GM12875 (cell line): ENCODE data around the gene FOS.

Source experiments
- H3K4me3 ChIP-seq: one replicate; pipeline ENCODE4 v1.5.1; 2011; ENCODE audit warnings: low read depth, low read length, control low read depth
- TF ChIP-seq, protein P1 (sequence below): IDR thresholded peaks from 2 replicates; pipeline ENCODE4 v1.5.1; 2011; ENCODE audit warnings: low read depth, mild to moderate bottlenecking, control low read depth, inconsistent platforms, low read length, moderate library complexity, borderline replicate concordance; ENCODE audit not compliant: insufficient read depth

FOS gene

GRCh38 chr14:75315144-75315543 lies 36.5 kb downstream of the FOS start:
- TF ChIP-seq, protein P1, sequence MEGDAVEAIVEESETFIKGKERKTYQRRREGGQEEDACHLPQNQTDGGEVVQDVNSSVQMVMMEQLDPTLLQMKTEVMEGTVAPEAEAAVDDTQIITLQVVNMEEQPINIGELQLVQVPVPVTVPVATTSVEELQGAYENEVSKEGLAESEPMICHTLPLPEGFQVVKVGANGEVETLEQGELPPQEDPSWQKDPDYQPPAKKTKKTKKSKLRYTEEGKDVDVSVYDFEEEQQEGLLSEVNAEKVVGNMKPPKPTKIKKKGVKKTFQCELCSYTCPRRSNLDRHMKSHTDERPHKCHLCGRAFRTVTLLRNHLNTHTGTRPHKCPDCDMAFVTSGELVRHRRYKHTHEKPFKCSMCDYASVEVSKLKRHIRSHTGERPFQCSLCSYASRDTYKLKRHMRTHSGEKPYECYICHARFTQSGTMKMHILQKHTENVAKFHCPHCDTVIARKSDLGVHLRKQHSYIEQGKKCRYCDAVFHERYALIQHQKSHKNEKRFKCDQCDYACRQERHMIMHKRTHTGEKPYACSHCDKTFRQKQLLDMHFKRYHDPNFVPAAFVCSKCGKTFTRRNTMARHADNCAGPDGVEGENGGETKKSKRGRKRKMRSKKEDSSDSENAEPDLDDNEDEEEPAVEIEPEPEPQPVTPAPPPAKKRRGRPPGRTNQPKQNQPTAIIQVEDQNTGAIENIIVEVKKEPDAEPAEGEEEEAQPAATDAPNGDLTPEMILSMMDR = no peak

DNA sequence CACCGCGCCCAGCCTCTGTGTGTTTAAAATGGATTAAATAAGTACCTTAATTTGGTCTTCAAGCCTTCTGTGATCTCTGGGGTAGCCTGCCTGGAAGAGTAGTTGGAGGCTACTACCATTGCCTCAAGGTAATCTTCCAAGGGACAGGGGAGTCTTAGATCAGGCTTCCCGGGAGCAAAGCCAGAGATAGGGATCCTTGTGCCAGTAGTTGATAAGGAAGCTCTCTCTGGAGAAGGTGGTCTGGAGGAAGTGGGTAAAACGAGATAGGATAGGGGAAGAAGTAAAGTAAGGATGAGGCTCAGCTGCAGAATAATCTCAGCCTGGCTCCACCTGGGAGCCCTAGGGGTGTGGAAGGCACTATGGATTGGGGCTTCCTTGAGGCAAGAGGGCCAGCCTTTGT lies 38.5 kb downstream of the FOS start:
- H3K4me3 ChIP-seq = no peak overlapping the region
- TF ChIP-seq, protein P1 = no peak

More at GRCh38 chr14:75315144-75315543, 36.5 kb downstream of the FOS start:
- H3K4me3 ChIP-seq = no peak overlapping the region

DNA sequence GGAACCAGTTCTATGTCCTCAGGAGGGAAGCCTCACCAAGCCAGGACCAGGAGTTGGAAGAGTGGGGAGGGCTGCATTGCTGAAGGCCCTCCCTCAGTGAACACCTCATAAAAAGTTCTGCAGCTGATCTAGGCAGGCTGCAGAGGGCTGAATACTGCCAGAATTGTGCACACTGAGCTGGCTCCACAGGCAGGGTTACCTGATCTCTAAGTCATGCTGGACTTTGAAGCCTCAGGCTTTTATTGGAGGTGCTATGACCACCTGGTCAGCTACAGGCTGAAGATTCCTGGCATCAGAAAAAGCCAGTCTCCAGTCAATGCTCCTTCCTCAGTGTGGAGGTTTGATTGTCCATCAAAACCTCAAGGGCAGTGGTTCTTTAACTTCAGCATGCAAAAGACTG lies 39.7 kb downstream of the FOS start:
- TF ChIP-seq, protein P1 = no peak

GRCh38 chr14:75319021-75319420 lies 40.4 kb downstream of the FOS start:
- TF ChIP-seq, protein P1 = no peak
- no peak overlapping the region for H3K4me3 ChIP-seq

More for the DNA sequence above, 39.7 kb downstream of the FOS start:
- H3K4me3 ChIP-seq = no peak overlapping the region

DNA sequence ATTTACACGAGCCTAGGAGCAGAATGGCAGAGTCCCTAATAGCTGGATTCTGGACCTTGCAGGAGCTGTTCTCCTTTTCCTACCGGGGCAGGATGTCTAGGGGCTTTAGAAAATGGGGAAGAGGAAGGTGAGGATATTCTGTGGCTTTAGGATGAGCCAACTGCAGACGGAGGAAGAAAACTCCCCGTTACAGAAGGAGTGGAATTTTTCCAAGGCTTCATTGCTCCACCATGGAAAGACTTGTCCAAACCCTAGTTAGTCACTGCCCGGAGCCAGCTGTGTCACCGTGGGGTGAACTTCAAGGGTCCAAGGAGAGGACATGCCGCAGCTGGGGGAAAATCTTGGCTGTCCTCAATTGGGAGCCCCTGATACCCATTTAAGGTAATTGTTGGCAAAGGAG lies 41.6 kb downstream of the FOS start:
- TF ChIP-seq, protein P1 = no peak
- no peak overlapping the region for H3K4me3 ChIP-seq

DNA sequence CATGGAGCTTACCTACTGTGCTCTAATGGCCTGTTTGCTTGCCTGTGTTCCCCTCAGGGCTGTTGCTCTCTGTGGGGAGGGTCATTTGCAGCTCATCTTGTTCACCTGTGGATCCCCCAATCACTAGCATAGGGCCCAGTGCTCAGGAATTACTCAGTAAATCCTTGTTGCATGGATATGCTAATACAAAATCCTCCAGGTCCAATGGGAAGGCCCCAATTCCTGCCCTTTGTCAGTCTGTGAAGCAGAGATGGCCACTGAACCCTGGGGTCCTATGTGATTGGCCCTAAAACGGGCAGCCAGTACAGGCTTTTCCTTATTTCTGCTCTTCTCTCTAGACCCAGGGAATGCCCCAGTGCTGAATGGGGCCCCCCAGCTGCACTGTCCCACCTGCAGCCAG lies 44.1 kb downstream of the FOS start:
- TF ChIP-seq, protein P1 = no peak
- no peak overlapping the region for H3K4me3 ChIP-seq

GRCh38 chr14:75323571-75323970 lies 44.9 kb downstream of the FOS start:
- TF ChIP-seq, protein P1 = no peak
- no peak overlapping the region for H3K4me3 ChIP-seq
